Activated CD4-positive, alpha-beta T cell treated with anti-CD3 and anti-CD28 coated beads, Interleukin-2, amount 50 U/mL, for 48 hours (primary cell): ENCODE results near the gene SIK3.

Source experiments
- DNase-seq, 2 experiments: peaks; one replicate each; pipeline ENCODE4 v3.0.0-alpha.2; 2020

Gene SIK3

GRCh38 chr11:116857316-116857715 lies 240.9 kb downstream of the SIK3 start:
- no peak for DNase-seq

- no peak for DNase-seq
Observed at GRCh38 chr11:116856423-116856822, 241.8 kb downstream of the SIK3 start.

DNA sequence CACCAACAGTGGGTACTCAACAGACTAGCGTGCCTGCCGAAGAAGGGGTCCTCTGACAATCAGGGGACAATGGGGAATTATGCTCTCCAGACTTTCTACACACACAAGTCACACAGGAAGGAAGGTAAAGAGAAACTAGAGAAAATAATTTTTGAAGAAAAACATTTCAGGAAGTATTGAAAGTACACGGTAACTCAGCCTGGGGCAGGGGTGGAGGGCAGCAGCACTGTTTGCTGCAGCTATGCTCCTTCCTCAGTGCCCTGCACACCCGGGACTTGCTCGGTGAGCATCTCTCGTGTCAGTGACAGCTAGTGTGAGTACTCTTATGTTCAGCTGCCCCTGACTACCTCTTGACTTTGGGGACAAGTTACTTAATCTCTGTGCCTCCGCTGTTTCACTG lies 242.8 kb downstream of the SIK3 start:
- DNase-seq: no peak

DNA sequence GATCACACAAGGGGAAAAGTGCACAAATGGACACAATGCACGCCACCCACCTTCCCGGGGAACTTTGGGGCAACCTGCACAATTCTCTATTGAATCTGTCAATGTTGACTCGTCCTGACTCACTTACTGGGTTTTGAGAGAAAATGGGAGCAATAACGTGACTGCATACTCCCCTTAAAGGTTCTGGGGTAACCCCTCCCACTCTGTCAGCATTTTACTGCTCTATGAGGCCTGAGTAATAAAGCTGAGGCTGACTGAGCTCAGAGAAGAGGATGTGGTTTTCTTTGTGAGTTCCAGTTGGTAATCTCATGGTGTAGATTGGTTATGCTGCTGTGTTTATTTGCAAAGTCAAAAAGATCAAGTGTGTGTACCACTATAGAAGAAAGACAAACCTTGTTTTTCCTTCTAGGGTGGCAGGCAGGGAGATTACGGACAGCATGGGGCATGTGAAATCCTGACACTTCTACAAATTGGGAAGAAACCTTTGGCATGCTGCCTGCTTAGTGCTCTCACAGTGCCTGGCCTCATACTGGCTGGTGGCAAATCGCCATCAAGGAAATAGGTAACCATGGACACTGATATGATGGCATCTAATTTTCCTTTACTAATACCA lies 244.7 kb downstream of the SIK3 start:
- peak; percentile 46 to 62 for DNase-seq

DNA sequence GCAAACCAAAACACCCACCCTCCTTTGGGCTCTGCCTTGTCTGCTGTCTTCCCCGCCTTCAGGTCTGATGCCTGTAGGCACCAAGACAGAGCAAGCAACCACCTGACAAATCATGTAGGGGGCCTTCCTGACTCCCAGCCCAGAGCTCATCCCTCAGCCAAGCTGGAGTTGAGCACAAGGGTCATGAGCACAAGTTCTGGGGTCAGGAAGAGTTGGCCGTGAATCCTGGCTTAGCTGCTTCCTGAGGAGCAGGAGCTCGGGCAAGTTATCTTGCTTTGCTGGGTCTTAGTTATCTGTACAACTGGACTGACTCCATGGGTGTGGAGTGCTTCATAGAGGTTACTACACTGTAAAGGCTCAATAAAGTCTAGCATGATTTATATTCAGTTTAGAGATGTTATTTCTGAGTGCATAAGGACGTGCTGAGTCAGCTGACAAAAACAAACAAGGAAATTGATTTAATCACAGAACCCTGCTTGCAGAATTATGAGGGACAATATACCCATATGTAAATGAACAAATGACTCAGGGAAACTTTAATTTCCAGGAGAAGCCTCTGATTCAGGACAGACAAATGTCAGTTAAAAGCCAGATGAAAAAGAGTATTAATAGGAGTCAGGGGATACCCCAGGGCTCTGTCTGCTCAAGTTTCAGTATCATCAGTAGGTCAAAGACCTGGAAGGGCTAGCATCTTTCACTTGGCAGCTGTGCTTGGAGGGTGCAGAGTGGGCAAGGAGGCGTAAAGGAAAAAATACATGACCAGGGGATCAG lies 245.8 kb downstream of the SIK3 start:
- peak in 1 of 2 experiments; percentile 23 for DNase-seq

DNA sequence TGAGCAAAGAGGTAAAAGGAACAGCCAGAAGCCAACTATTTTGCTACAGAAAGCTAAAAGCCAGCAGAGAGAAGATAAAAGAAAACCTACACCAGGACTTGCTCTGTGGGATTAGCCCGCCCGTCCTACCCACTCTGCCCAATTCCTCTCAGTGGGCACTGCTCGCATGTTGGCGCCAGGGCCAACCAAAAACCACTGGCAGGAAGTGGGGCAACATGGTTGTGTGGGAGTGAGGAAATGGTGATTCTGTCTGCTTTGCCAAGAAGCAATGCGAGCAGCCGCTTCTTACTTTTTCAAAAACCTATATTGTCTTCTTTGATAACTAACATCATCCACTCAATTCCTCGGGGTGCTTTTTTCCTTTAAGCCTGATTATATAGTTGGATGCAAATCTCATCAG lies 246.6 kb downstream of the SIK3 start:
- DNase-seq: peak; percentile 34 to 58

DNA sequence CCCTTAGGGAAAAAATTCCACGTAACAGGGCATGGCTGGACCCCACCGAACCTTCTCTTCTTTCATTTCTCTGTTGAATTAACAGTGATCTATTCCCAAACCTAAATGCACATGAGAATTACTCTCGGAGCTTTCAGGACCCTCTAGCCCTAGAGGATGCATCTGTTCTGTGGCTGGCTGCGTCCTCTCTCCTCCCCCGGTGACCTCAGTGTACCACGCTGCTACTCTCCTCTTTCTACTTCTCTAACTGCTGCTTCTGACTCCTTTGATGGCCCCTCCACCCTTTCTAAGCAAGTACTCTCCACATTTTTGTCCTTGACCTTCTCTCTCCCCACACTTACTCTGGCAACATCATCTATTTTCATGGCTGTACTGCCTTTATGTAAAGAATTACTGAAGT lies 248.7 kb downstream of the SIK3 start:
- no peak for DNase-seq

DNA sequence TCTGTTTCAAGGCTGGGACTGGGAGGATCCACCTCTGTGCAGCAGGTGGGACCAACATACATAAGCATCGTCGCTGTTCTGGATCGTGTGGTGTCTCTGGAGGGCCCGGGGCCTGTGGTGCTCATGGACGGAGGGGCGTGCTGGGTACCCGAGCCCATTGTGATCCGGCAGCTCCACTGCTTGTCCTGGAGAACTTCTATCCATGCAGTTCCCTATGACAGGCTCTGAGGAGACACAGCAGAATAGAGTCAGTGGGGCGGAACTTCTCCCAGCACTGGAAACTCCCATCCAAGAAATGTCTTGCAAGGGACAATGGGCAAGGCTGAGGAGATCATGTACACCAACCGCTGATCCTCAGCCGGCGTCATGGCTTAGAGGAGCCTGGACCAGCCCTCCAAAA lies 249.2 kb downstream of the SIK3 start:
- DNase-seq: no peak

DNA sequence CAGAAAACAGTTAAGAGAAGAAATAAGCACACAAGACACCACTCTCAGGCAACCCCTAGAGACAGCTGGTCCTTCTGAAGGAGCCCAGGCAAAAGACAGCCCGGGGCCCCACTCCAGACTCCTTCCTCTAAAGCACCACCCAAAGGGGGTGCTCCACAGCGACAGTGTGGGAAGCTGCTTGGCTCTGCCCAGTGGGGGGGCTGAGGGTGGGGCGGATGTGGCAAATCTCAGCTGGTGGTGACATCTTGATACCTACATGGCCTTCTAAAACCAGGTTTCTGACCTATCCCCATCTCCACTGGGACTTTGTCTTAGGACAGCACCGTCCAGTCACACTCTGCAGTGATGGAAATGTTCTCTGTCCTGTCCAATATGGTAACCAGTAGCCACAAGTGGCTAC lies 250.6 kb downstream of the SIK3 start:
- no peak for DNase-seq

GRCh38 chr11:116844722-116845121 lies 253.5 kb downstream of the SIK3 start:
- no peak for DNase-seq

DNA sequence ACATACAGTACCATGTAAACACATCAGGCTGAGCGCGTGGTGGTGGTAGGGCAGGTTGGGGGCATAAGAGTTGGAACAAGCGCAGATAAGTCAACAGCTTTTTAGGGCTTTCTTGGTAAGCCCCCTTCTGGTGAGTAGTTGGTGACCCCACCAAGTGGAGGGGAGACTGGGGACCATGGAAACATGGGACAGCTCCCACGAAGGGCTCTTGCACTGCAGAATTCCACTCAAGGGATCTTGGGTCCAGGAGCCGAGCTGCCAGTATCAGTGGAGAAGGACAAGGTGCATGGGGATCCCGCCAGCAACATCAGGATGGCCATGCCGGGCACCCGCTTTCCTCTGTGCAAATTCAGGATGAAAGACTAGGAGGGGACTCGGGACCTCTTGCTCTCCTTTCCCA lies 254.6 kb downstream of the SIK3 start:
- DNase-seq: no peak

GRCh38 chr11:116842909-116843308 lies 255.3 kb downstream of the SIK3 start:
- DNase-seq: no peak

GRCh38 chr11:116842117-116842516 lies 256.1 kb downstream of the SIK3 start:
- no peak for DNase-seq

DNA sequence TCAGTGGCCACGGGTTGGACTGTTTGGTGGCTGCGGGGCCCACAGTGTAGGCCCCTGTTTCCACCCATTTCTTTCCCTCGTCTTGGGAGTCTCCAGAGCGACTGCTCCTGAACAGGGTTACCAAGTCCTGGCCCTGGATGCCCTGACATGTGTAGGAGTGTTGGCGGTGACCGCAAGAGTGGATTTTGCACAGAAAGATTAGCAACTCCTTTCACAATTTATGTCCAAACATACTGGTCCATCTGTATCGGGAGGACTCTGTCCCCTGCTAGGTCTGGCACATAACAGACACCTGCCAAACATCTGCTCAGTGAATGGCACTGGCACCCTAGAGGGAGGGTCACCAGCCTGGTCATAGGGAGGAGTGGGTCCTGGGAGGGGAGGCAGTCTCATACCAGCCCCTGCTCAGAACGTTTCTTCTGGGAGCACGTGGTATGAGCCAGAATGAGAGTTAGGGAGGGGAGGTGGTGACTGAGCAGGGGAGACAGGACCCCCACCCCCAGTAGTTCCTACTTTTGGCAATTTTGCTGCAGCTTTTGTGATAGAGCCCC lies 257.4 kb downstream of the SIK3 start:
- DNase-seq: no peak

- no peak for DNase-seq
Observed at GRCh38 chr11:116840224-116840745, 257.9 kb downstream of the SIK3 start.

GRCh38 chr11:116838321-116839084 lies 259.7 kb downstream of the SIK3 start:
- DNase-seq: no peak

- no peak for DNase-seq
Observed at GRCh38 chr11:116837231-116838091, 260.8 kb downstream of the SIK3 start, which contains the start of gene APOA1. APOA1 (minus strand) TSS chr11:116837622; CDS start chr11:116837387, 235 bp downstream.

DNA sequence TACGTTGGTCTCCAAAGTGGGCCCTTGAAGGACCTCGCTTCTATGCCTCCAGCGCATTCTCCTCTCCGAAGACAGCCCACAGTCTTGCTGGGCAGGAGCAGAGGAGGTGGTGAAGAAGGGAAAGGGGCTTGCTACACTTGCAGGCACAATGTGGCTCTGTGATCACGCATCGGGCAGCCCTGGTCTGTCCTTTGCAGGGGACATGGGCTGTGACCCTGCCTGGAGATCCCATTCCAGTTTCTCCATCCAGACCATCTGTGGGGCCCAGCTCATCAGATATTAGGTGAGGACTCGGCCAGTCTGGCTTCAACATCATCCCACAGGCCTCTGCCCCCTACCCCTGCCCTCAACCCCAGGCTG lies 261.6 kb downstream of the SIK3 start:
- DNase-seq: no peak

DNA sequence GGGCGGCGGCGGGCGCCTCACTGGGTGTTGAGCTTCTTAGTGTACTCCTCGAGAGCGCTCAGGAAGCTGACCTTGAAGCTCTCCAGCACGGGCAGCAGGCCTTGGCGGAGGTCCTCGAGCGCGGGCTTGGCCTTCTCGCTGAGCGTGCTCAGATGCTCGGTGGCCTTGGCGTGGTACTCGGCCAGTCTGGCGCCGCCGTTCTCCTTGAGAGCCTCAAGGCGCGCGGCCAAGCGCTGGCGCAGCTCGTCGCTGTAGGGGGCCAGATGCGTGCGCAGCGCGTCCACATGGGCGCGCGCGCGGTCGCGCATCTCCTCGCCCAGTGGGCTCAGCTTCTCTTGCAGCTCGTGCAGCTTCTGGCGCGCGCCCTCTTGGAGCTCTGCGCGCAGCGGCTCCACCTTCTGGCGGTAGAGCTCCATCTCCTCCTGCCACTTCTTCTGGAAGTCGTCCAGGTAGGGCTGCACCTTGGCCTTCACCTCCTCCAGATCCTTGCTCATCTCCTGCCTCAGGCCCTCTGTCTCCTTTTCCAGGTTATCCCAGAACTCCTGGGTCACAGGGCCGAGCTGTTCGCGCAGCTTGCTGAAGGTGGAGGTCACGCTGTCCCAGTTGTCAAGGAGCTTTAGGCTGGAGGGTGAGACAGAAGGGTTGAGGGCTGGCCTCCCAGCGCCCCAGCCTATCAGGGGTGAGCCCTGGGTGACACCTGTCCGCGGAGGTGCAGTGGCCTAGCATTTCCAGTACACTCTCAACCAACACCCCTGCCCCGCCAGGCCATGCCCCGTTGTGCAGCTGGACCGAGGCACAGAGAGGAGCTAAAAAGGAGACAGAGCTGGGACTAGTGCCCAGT lies 262.2 kb downstream of the SIK3 start:
- DNase-seq: peak; percentile 78 to 84

DNA sequence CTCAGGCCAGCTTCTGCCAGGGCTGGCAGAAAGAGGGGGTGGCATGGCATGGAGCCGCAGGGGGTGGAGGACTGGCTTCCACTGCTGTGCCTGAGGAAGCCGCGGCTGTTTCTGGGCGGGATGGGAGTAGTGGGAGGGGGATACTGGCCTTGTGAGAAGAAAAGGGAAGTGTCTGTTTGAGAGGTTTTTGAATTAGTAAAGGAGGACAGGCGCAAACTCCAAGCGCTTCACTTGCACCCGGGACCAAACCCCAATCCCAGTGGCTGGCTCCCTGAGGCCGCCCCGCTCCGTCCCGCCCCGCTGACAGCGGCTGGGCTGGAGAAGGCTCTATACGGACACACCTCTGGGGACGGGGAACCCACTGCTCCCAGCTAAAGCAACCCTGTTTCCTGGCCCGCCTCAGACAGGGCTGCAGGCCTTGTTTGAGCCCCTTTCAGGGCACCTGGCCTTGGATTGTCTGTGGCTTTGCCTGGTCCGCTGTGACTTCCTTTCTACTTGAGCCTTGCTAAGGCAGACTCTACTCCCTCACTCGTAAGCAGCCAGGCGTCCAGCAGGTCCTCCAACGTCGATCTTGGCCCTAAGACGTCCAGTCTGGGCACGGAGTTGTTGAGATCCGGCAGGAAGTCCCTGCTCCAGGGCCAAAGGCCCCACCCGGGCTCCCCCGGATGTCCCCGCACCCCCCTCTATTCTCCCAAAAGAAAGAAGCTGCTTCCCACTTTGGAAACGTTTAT lies 263.0 kb downstream of the SIK3 start:
- DNase-seq: peak in 1 of 2 experiments; percentile 15
